Smooth muscle cell (in vitro differentiated cells): Measurements from ENCODE around the gene GJB2. TPM values are rescaled to one million over a fixed set of nuclear protein-coding genes. Genes with fewer than 3 reads are reported as not detected.

Experiments
- DNase-seq: peaks from one replicate; lab custom pipeline; 2025; ENCODE audit not compliant: unreplicated experiment; lab: John Stamatoyannopoulos, UW
- H2AFZ ChIP-seq: fragments of 200-600 bp; sonication (generic); 2 replicates; pipeline ENCODE4 v1.6.0; 2016; ENCODE audit warnings: antibody characterized with exemption, low read depth, mild to moderate bottlenecking
- H3F3A ChIP-seq: fragments of 200-600 bp; sonication (generic); 2 replicates; pipeline ENCODE4 v1.6.0; 2017; ENCODE audit warnings: antibody characterized with exemption, low read depth
- H3K27ac ChIP-seq: fragments of 200-600 bp; sonication (generic); 2 replicates; pipeline ENCODE4 v1.5.1; 2016; ENCODE audit warnings: low read depth, mild to moderate bottlenecking
- H3K27me3 ChIP-seq: fragments of 200-600 bp; sonication (generic); 2 replicates; pipeline ENCODE4 v1.6.1; 2016; ENCODE audit warnings: low read depth, mild to moderate bottlenecking
- H3K36me3 ChIP-seq: fragments of 200-600 bp; sonication (generic); 2 replicates; pipeline ENCODE4 v1.5.1; 2016; ENCODE audit warnings: low read depth
- H3K4me1 ChIP-seq: fragments of 200-600 bp; sonication (generic); 2 replicates; pipeline ENCODE4 v1.5.1; 2016; ENCODE audit warnings: low read depth
- H3K4me2 ChIP-seq: fragments of 200-600 bp; sonication (generic); 2 replicates; pipeline ENCODE4 v1.6.0; 2016; ENCODE audit warnings: mild to moderate bottlenecking
- H3K4me3 ChIP-seq: fragments of 200-600 bp; sonication (generic); 2 replicates; pipeline ENCODE4 v1.5.1; 2016; ENCODE audit warnings: mild to moderate bottlenecking
- H3K79me2 ChIP-seq: fragments of 200-600 bp; sonication (generic); 2 replicates; pipeline ENCODE4 v1.6.0; 2016; ENCODE audit warnings: low read depth, mild to moderate bottlenecking
- H3K9ac ChIP-seq: fragments of 200-600 bp; sonication (generic); 2 replicates; pipeline ENCODE4 v1.6.0; 2016; ENCODE audit warnings: low read depth
- H3K9me3 ChIP-seq: fragments of 200-600 bp; sonication (generic); replicated peaks from 2 replicates; pipeline ENCODE4 v1.5.1; 2016; ENCODE audit warnings: low read depth
- H4K20me1 ChIP-seq: fragments of 200-600 bp; sonication (generic); 2 replicates; pipeline ENCODE4 v1.6.0; 2016; ENCODE audit warnings: low read depth
- WGBS: methylation state at CpG from one replicate; pipeline ENCODE4 v1.1.7; 2016; ENCODE audit warnings: low lambda C conversion rate; 5-methylcytosine and 5-hydroxymethylcytosine counted together
- polyA plus RNA-seq: library from polyadenylated mRNA; unstranded; fragments of >200 nt; fragmentation: Nextera tagmentation; extraction: Ambion mirVana; gene quantifications from 2 replicates; pipeline ENCODE4 v1.2.1, GENCODE V29; 2016
- total RNA-seq: library from RNA; depleted of rRNA; stranded (reverse); fragments of >200 nt; gene quantifications from 2 replicates; pipeline ENCODE4 v1.2.3, GENCODE V29; 2014
- TF ChIP-seq, protein P1 (sequence below): fragments of 200-600 bp; sonication (generic); IDR thresholded peaks from 2 replicates; pipeline ENCODE4 v1.5.1; 2017; ENCODE audit warnings: borderline replicate concordance, mild to moderate bottlenecking, antibody characterized with exemption; ENCODE audit not compliant: insufficient read depth, poor library complexity, severe bottlenecking

Gene GJB2
- total and polyA plus RNA-seq, 2 experiments from 2014 or later, result 42.9 to 115 TPM

DNA sequence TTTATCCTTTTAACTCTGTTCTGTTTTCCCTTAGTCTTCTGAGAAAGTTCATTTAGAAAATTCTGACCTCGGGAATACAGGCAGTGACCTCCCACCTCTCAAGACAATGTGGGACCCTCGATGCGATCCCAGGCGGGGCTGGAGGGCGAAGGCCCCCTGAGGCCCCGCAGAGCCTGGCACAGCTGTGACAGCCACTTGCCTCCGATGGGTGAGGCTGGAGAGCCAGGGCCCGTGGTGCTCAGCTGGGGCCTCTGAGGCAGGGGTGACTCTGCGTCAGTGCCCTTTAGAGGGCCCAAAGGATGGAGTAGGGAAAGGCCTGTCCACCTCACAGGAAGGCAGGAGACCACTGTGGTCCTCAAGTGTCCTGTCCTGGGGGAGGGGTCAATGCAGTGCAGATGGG, 42.2 kb downstream of the GJB2 start:
- Histone ChIP-seq H3K36me3 (no peaks in the 10 kb centered on the region), H3K4me1 (no peaks in the 10 kb centered on the region), H3K9ac (no peak overlapping the region), H3K9me3 (no peaks in the 10 kb centered on the region), H4K20me1 (no peaks in the 10 kb centered on the region), H3K27ac (no peak overlapping the region), H3K79me2 (no peaks in the 10 kb centered on the region), H3K4me3 (no peak overlapping the region), H2AFZ (no peak overlapping the region), H3K4me2 (no peak overlapping the region), H3F3A (no peaks in the 10 kb centered on the region), H3K27me3 (peaks cover 27% of the 10 kb centered on the region)
- no peak for DNase-seq
- WGBS, result 82% methylated on average over 9 of the region's 9 CpGs
- TF ChIP-seq, protein P1, sequence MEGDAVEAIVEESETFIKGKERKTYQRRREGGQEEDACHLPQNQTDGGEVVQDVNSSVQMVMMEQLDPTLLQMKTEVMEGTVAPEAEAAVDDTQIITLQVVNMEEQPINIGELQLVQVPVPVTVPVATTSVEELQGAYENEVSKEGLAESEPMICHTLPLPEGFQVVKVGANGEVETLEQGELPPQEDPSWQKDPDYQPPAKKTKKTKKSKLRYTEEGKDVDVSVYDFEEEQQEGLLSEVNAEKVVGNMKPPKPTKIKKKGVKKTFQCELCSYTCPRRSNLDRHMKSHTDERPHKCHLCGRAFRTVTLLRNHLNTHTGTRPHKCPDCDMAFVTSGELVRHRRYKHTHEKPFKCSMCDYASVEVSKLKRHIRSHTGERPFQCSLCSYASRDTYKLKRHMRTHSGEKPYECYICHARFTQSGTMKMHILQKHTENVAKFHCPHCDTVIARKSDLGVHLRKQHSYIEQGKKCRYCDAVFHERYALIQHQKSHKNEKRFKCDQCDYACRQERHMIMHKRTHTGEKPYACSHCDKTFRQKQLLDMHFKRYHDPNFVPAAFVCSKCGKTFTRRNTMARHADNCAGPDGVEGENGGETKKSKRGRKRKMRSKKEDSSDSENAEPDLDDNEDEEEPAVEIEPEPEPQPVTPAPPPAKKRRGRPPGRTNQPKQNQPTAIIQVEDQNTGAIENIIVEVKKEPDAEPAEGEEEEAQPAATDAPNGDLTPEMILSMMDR, result no peak

DNA sequence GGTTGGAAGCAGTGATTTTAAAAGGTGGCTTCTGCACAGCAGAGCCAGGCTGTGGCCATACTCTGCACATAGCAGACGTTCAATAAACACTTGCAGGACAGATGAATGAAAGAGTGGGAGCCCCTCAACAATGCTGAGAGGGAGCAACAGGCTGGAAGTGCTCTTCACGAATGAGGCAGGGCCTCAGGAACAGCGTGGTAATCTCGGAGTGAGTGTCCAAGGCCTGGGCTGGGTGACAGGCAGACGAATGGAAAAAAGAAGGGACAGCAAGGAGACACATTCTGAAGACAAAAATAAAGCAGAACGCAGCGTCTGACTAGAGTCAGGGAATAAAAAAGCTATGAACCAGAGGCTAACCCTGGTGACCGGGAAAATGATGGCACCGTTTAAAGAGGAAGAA, 43.0 kb downstream of the GJB2 start:
- Histone ChIP-seq H3K79me2 (no peaks in the 10 kb centered on the region), H3F3A (no peaks in the 10 kb centered on the region), H3K27me3 (peaks cover 22% of the 10 kb centered on the region), H3K4me1 (no peaks in the 10 kb centered on the region), H3K4me2 (no peak overlapping the region), H2AFZ (no peak overlapping the region), H3K27ac (no peak overlapping the region), H4K20me1 (no peaks in the 10 kb centered on the region), H3K36me3 (no peaks in the 10 kb centered on the region), H3K9me3 (no peaks in the 10 kb centered on the region), H3K4me3 (no peak overlapping the region), H3K9ac (no peak overlapping the region)
- TF ChIP-seq, protein P1, result no peak
- no peak for DNase-seq
- 81% methylated on average over 9 of the region's 9 CpGs for WGBS

DNA sequence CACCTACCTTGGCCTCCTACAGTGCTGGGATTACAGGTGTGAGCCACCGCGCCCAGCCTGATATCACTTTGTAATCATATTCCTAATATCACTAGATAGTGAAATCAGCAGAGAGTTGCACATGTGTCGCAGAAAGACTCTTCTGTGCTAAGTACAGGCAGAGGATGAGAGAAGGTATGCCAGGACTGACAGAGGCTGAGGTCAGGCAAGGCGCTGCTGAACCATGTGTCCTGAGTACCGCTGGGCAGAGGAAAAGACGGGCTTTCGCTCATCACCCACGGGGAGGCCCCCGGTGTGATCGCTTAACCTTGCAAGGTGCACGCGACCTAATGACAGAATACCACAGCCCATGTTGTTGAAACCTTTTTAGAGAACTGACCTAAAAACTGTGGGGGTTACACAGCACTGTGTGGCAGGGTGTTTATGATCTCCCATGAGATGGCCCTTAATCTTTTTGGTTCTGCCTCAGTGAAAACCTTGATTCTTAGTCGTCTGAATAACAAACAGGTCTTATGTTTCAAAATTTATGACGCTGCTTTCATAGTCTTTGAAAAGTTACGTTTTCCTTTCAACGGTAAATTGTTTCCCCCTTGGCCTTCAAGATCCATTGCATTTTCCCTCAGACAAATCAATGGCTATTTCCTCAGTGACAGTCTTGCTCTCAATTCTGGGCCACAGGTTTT, 44.1 kb downstream of the GJB2 start:
- Histone ChIP-seq H3K9me3 (no peaks in the 10 kb centered on the region), H3K4me3 (no peak overlapping the region), H2AFZ (no peak overlapping the region), H3K36me3 (no peaks in the 10 kb centered on the region), H3K79me2 (no peaks in the 10 kb centered on the region), H3K27ac (no peak overlapping the region), H3K4me1 (no peaks in the 10 kb centered on the region), H4K20me1 (no peaks in the 10 kb centered on the region), H3K9ac (no peak overlapping the region), H3K4me2 (no peak overlapping the region), H3K27me3 (peaks cover 22% of the 10 kb centered on the region), H3F3A (no peaks in the 10 kb centered on the region)
- WGBS, result 94% methylated on average over 16 of the region's 16 CpGs
- TF ChIP-seq, protein P1, result no peak
- no peak for DNase-seq

DNA sequence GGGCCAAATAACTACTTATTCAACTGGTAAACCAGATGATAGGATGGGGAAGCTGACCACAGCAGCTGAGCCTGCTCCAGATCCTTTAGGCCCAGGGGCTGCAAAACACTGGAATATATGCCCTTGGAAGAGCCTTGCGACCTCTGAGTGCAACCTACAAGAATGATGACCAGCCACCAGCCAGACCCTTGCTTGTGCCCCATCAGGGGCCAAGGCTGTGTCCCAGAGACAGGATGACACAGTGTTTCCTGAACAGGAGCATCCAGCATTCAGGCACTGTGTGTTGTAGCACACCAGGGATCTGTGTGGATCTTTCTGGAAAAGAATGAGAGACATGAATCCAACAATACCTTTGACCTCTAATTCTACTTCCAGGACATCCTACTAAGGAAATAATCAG, 46.4 kb downstream of the GJB2 start:
- no peak for DNase-seq
- Histone ChIP-seq H4K20me1 (no peaks in the 10 kb centered on the region), H3K4me3 (no peak overlapping the region), H3K27me3 (peaks cover 22% of the 10 kb centered on the region), H3K9me3 (no peaks in the 10 kb centered on the region), H3K9ac (no peak overlapping the region), H3K79me2 (no peaks in the 10 kb centered on the region), H3F3A (no peaks in the 10 kb centered on the region), H3K4me2 (no peak overlapping the region), H3K36me3 (no peaks in the 10 kb centered on the region), H3K27ac (no peak overlapping the region), H3K4me1 (no peaks in the 10 kb centered on the region), H2AFZ (no peak overlapping the region)
- TF ChIP-seq, protein P1, result no peak
- WGBS, result 96% methylated on average over 1 of the region's 1 CpG
